H7 (cell line): Measurements from ENCODE around the gene TENM3. TPM values are rescaled to one million over a fixed set of nuclear protein-coding genes. Genes with fewer than 3 reads are reported as not detected.
"Not testable (repeated sequence)": the region's sequence is repeated elsewhere in the genome, so short reads cannot be mapped to it uniquely, and the experiment has no call there.

Source experiments
- DNase-seq: peaks from one replicate; pipeline ENCODE4 v3.0.0; 2012
- H3K27me3 ChIP-seq: 2 replicates; pipeline ENCODE4 v1.6.0; 2011; ENCODE audit warnings: mild to moderate bottlenecking, low read length; ENCODE audit not compliant: control insufficient read depth, insufficient read depth
- H3K36me3 ChIP-seq: replicated peaks from 2 replicates; pipeline ENCODE4 v1.5.1; 2011; ENCODE audit warnings: low read length; ENCODE audit not compliant: control insufficient read depth, insufficient read depth
- H3K4me3 ChIP-seq: 2 replicates; pipeline ENCODE4 v1.5.1; 2011; ENCODE audit warnings: low read depth, mild to moderate bottlenecking, control low read depth, low read length, moderate library complexity; ENCODE audit not compliant: insufficient read depth
- total RNA-seq: library from RNA; depleted of rRNA; stranded (reverse); fragments of >200 nt; shearing (Covaris generic); gene quantifications from 2 replicates; pipeline ENCODE4 v1.2.3, GENCODE V29; 2014; rRNA removed

Gene TENM3
- 67.1 and 83.5 TPM in 2 replicates for total RNA-seq

DNA sequence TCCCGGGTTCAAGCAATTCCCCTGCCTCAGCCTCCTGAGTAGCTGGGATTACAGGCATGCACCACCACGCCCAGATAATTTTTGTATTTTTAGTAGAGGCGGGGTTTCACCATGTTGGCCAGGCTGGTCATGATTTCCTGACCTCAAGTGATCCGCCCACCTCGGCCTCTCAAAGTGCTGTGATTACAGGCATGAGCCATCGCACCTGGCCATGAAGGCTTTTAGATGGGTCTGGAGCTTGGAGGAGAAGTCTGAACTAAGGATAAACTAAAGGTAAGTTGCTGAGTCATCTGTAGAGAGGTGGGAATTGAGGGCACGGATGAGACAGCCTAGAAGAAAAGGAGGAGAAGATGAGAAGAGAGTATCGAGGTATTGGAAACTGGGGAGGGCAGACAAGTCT is at the start of gene TENM3:
Gene TENM3, plus strand, starts transcription at position 199 of the 400 bp plus-strand sequence. CDS start 80,619 bp downstream, outside the sequence.
- H3K27me3 ChIP-seq, DNase-seq, H3K36me3 ChIP-seq, H3K4me3 ChIP-seq: not testable (repeated sequence)

DNA sequence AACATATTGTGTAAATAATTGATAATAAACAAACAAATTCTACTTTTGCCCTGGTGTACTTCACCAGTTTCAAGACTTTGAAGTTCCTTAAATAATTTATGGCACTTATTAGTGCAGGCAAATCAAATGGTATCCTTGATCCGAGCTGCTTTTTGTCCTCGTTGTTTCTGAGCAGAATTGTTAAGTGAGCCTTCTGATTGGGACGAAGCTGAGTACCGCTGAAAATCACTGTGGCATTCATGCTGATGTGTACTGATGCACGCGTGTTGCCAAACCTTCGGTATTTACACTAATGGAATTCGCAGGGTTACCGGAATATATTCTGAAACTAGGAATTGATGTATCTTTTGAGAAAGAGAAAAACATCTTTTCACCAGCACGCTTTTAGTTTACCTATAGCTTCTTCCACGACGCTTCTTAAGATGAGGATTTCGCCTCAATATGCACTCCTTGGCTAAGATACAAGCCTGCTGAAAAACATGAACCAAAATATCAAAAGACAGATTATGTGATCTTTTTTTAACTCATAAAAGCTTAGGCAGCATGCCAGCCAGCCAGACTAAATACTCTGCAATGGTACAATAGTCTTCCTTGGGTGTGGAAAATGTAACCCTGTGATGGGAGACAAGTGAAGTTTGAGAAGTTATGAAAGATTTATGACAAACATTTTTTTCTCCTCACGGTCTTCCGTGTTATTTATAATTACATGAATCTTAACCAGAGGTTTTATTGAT is 48.9 kb upstream of the TENM3 start:
- Histone ChIP-seq H3K36me3 (no peaks in the 10 kb centered on the region), H3K27me3 (no peaks in the 10 kb centered on the region), H3K4me3 (no peak overlapping the region)
- DNase-seq: no peak

DNA sequence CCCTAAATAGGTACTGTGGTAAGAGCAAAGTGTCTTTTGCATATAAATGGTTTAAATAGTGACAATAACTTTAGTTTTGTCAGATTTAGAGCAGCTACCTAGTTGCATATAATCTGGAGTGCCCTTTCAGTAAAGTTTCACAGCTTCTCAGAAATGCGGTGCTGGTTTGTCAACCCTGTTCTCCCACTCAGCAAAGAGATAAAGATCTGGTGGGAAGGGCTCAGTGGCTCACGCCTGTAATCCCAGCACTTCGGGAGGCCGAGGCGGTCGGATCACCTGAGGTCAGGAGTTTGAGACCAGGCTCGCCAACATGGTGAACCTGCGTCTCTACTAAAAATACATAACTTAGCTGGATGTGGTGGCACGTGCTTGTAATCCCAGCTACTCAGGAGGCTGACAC is 45.6 kb upstream of the TENM3 start:
- Histone ChIP-seq H3K27me3 (no peaks in the 10 kb centered on the region), H3K36me3 (no peaks in the 10 kb centered on the region), H3K4me3 (no peak overlapping the region)
- DNase-seq: no peak

DNA sequence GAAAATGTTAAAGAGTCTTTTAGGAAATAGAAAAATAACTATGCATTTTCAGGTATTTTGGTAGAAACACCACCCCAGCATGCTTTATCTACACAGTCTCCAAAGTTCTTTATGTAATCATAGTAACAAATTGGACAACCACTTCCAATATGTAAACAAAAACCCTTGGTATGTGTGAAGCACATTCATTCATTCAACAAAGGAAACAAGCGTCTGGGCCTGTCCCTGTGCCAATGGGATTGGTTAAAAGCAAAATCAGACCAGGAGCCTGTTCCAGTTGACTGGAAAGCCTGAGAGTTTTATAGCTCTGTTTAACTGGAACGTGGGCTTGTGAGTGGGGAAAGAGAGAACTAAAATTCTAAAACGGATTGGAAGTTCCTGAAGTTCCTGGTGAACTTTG is 41.3 kb upstream of the TENM3 start:
- Histone ChIP-seq H3K36me3 (no peaks in the 10 kb centered on the region), H3K4me3 (no peak overlapping the region), H3K27me3 (no peaks in the 10 kb centered on the region)
- DNase-seq: no peak

DNA sequence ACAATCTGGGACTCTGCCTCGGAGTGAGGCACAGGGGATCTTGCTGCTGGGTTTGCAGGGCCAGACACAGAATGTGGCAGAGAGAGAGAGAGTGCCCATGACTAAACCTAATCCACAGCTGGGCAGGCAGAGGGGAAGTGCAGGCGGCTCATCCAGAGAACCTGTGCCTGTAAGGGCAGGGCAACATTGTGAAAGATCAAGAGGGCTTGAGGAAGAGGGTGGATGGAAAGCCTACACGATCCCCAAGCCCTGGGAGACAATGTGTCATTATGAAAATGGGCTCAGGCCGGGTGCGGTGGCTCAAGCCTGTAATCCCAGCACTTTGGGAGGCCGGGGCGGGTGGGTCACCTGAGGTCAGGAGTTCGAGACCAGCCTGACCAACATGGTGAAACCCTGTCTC is 40.6 kb upstream of the TENM3 start:
- Histone ChIP-seq H3K27me3 (no peaks in the 10 kb centered on the region), H3K4me3 (no peak overlapping the region), H3K36me3 (no peaks in the 10 kb centered on the region)
- DNase-seq: no peak

DNA sequence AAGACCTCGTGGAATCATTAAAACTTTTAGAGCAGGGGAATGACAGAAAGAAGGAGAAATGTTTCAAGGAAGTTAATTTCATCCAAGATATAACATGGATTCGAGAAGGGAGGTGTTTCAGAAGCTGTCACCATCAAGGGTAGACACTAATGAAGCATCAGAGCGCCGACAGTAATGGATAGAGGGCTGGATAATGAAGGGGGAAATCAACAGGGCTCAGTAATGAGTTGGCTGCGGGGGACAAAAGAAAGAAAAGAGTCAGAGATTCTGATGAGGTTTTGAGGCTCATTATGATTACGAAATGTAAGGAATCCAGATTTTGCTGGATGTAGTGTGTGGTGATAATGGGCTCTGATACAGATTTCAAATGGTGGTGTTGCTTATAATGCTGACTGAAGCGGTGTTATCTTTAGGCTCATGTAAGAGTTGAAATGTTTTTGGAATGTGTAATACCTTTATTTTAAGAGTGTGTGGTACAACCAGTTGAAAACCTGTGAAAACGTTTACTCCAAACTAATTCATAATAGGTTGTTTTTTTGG is 39.3 kb upstream of the TENM3 start:
- H3K36me3 ChIP-seq: no peaks in the 10 kb centered on the region
- H3K27me3 ChIP-seq: no peaks in the 10 kb centered on the region
- no peak for DNase-seq
- H3K4me3 ChIP-seq: no peak overlapping the region

DNA sequence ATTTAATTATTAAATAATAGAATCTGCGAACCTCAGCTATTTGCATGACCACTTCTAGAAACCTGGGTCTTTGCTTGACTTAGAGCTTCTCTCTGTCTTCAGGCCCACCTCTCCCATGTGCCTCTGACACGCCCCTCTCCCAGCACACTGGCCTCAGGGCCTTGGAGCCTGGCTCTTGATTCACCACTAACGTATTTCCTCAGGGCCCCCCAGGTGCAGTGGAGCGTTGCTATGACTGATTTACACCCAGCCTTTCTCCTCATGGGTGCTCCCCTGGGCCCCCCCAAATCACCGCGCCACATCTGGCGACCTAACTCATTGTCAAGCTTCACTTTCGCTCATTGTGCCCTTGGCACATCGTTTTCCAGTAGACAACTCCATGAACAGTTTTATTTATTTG is 37.9 kb upstream of the TENM3 start:
- H3K4me3 ChIP-seq: no peak overlapping the region
- H3K27me3 ChIP-seq: no peaks in the 10 kb centered on the region
- no peaks in the 10 kb centered on the region for H3K36me3 ChIP-seq
- no peak for DNase-seq

DNA sequence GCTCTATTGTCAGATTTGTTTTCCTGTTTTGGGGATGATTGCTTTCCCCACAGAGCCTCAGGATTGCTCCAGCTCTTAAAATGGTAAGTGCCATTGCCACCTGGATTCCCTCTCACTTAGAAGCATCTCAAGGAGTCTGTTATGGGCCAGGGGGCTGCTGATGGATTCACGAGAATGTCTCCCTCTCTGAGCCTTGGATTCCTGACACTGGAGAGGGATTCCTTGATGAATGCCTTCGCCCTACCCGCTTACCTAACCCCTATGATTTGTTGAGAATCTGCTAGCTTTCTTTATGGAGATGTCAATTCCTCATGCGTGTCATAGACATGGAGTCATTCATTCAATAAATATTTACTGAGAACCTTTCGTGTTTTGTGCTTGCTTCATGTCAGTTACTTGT is 36.9 kb upstream of the TENM3 start:
- no peak overlapping the region for H3K4me3 ChIP-seq
- H3K27me3 ChIP-seq: no peaks in the 10 kb centered on the region
- no peaks in the 10 kb centered on the region for H3K36me3 ChIP-seq
- no peak for DNase-seq

DNA sequence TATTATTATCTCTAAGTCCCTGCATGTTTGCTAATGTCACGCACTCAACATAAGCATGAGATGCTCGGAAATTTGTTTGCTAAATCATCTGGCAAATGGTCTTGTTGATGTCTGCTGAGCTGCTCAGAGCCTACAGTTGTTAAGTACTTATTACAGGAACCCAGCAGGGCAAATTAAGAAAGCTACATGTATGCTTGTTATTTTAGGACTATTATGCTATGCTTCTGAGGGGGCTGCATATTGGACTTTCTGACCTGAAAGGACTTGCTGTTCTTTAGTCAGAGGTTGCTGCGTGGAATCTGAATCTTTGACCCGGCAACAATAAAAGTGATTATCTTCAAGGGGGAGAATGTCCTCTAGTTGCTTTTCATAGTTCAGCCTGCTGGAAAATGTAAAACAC is 36.3 kb upstream of the TENM3 start:
- H3K27me3 ChIP-seq: no peaks in the 10 kb centered on the region
- DNase-seq: no peak
- H3K36me3 ChIP-seq: no peaks in the 10 kb centered on the region
- no peak overlapping the region for H3K4me3 ChIP-seq

DNA sequence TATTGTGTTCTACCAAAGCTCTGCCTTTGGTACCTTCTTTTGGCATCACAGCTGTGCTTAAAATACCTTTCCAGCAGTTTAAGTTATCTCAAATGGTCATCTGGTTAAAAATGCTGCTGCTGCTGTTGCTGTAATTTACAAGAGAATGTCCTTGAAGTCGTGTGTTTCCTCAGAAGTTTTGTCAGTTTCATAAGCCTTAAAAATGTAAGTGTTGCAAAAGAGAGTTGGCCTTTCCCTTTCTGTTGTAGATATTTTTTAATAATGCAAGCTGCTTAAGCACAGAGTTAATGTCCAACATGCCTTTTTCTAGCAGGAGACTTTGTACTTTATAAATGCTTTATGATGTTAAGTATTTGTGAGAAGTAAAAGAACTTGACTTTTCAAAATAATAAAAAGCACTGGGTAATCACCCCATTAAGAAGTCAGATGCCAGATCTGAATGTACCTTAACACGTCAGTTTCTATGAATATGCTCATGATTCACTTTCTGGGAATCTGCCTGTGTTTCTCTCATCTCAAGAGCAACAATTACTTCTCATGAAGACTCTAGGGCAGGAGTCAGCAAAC is 35.3 kb upstream of the TENM3 start:
- Histone ChIP-seq H3K36me3 (no peaks in the 10 kb centered on the region), H3K27me3 (no peaks in the 10 kb centered on the region), H3K4me3 (no peak overlapping the region)
- DNase-seq: no peak

DNA sequence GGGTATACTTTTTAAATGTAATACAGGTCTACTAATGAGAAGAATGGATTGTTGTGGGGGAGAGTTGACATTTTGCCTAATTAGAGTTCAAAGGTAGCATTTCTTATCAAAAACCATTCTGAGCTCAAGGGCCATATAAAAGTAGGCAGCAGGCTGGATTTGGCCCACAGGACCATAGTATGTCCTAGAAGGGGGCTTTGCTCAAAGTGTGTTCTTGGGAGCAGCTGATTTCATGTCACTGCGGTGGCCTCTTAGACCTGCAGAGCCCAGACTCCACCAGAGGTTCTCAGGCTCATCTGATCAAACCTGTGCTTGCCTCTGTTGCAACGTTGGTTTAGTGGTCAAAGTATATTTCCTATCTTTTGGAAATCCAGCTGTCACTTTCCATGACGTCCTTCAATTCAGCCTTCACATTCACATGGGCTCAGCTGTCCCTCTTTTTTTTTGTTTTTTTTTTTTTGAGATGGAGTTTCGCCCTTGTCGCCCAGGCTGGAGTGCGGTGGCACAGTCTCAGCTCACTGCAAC is 34.6 kb upstream of the TENM3 start:
- Histone ChIP-seq H3K36me3 (no peaks in the 10 kb centered on the region), H3K4me3 (no peak overlapping the region), H3K27me3 (no peaks in the 10 kb centered on the region)
- no peak for DNase-seq

DNA sequence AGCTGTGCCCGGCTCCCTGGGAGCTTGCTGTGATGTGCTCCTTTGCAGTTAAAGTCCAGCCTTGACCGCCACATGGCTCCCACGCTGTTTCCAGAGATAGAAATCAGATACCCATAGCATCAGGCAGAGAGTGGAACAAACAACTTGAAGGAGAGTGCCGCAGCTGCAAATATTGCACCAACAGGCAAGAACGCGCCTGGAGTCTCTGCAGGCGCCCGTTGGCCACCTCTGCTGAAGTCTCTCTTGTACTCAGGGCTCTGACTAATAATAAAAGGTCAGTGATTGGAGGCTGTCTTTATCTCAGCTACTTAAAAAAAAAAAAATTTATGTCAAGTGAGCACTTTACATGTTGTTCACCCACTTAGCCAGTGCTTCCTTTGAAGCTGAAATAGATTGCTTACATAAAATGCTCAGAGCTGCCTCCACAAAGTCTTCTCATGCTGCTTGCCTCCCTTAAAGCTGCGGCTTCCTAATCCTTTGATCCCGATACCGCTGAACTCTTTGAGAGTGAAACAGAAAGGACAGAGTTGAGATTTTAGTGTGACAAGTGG is 30.9 kb upstream of the TENM3 start:
- no peak for DNase-seq
- no peak overlapping the region for H3K4me3 ChIP-seq
- no peaks in the 10 kb centered on the region for H3K27me3 ChIP-seq
- H3K36me3 ChIP-seq: no peaks in the 10 kb centered on the region

DNA sequence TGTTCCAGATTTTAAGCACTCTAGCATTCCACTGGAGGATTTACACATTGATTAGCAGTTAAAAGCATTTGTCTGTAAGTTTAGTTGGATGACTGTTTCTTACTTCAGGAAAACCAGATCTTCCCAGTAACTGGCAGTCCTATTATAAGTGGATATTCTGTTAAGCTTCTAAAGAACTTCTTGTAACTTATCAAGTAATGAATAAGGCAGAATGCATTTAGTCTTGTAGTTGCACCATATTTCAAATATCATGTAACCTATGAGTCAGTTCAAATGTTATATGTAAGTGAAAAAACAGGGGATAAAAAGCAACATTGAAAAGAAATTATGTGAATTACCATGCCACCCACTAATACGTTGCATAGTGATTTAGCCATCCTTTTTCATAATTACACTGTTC is 30.2 kb upstream of the TENM3 start:
- no peak overlapping the region for H3K4me3 ChIP-seq
- no peaks in the 10 kb centered on the region for H3K36me3 ChIP-seq
- DNase-seq: no peak
- no peaks in the 10 kb centered on the region for H3K27me3 ChIP-seq

DNA sequence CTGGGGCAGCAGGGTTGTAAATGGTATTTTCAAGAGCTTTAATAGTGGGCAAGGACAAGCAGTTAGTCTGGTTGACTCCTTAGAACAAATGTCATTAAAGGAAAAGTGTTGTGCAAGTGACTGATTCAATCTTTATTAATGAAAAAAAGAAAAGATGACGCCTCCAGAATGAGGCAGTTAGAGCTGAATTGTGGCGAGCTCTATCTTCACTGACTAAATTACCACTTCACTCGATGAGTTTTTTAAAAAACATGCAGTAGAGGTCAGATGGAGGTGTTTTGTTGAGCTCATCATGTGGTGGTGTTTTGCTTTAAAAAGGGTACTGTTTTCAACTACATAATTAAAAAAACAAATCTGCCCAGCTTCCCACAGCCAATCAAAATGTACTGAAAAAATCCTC is 28.1 kb upstream of the TENM3 start:
- DNase-seq: no peak

DNA sequence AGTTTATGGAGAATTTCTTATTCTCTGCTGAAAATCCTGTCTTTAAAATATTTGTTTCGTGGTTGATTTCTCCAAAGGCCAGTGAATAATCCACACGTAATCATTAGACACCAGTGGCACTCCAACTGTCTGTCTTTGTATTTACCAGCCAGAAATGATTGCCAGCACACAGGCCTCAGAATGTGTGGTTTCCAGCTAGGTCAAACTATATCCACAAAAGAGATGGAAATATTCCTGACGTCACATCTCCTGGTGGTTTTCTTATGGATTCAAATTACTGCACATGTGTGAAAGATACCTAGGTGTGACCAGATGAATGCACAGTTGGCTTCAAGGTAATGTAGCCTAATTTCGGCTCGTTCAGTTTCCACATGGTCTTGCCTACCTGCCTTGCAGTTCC is 27.2 kb upstream of the TENM3 start:
- H3K27me3 ChIP-seq: no peaks in the 10 kb centered on the region
- no peak overlapping the region for H3K4me3 ChIP-seq
- H3K36me3 ChIP-seq: no peaks in the 10 kb centered on the region
- no peak for DNase-seq

More for the DNA sequence above, 28.1 kb upstream of the TENM3 start:
- no peaks in the 10 kb centered on the region for H3K27me3 ChIP-seq
- H3K36me3 ChIP-seq: no peaks in the 10 kb centered on the region
- no peak overlapping the region for H3K4me3 ChIP-seq
